ENCODE results near the gene TBX3.

Gene TBX3

GRCh38 chr12:114697243-114697716, 13.3 kb upstream of the TBX3 start:
- H3K4me3 ChIP-seq (ENCODE audit: control insufficient read depth, low read depth, low read length), result no peak overlapping the region
- DNase-seq (ENCODE audit: low read depth), result no peak
- TF ChIP-seq CTCF (IDR thresholded peaks at IDR 0.05; ENCODE audit: control insufficient read depth, insufficient read depth, low read depth, low read length, missing control alignments), result no peak

- TF ChIP-seq CTCF (IDR thresholded peaks at IDR 0.05; ENCODE audit: control insufficient read depth, insufficient read depth, low read depth, low read length, missing control alignments), result no peak
- DNase-seq (ENCODE audit: low read depth), result no peak
- no peak overlapping the region for H3K4me3 ChIP-seq (ENCODE audit: control insufficient read depth, low read depth, low read length)
These were observed 12.7 kb upstream of the TBX3 start for GRCh38 chr12:114696443-114697242.

GRCh38 chr12:114695305-114695592, 11.3 kb upstream of the TBX3 start:
- TF ChIP-seq CTCF (IDR thresholded peaks at IDR 0.05; ENCODE audit: control insufficient read depth, insufficient read depth, low read depth, low read length, missing control alignments), result no peak
- no peak for DNase-seq (ENCODE audit: low read depth)
- H3K4me3 ChIP-seq (ENCODE audit: control insufficient read depth, low read depth, low read length), result no peak overlapping the region

GRCh38 chr12:114694436-114695304, 10.7 kb upstream of the TBX3 start:
- H3K4me3 ChIP-seq (ENCODE audit: control insufficient read depth, low read depth, low read length), result no peak overlapping the region
- no peak for DNase-seq (ENCODE audit: low read depth)
- no peak for TF ChIP-seq CTCF (IDR thresholded peaks at IDR 0.05; ENCODE audit: control insufficient read depth, insufficient read depth, low read depth, low read length, missing control alignments)

GRCh38 chr12:114693532-114693931, 9.6 kb upstream of the TBX3 start:
- no peak for TF ChIP-seq CTCF (IDR thresholded peaks at IDR 0.05; ENCODE audit: control insufficient read depth, insufficient read depth, low read depth, low read length, missing control alignments)
- no peak for DNase-seq (ENCODE audit: low read depth)
- no peak overlapping the region for H3K4me3 ChIP-seq (ENCODE audit: control insufficient read depth, low read depth, low read length)

- no peak for DNase-seq (ENCODE audit: low read depth)
- peak overlapping the region; percentile 65 for H3K4me3 ChIP-seq (ENCODE audit: control insufficient read depth, low read depth, low read length)
- no peak for TF ChIP-seq CTCF (IDR thresholded peaks at IDR 0.05; ENCODE audit: control insufficient read depth, insufficient read depth, low read depth, low read length, missing control alignments)
These were observed 9.1 kb upstream of the TBX3 start for GRCh38 chr12:114693059-114693531.

Measured in AG09309 (cell line).